ENCODE data around the gene GPHA2.

GPHA2 gene

DNA sequence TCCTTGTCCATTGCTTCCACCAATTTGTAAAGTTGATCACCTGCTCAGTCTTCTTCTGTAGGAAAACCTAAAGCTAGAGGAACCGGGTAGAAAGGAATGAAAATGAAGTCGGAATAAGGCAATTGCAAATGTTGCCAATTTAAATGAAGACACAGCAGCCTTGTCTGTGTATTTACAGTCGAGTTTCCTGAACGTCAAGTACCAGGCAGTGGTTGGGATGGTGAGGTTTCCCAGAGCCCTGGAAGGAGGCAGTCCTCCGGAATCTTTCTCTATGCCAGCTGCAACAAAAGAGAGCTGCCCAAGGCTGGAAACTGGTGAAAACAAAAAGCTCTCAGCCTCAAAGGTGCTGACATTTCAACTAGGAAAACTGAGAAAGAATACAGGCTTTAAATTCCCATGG is 18.5 kb upstream of the GPHA2 start:
- Histone ChIP-seq H3K27me3 (ENCODE audit: control insufficient read depth, insufficient read depth, low read length) (no peaks in the 10 kb centered on the region), H3K9me3 (ENCODE audit: control insufficient read depth, low read depth, low read length) (no peaks in the 10 kb centered on the region), H3K4me1 (ENCODE audit: control insufficient read depth, low read depth, low read length) (no peaks in the 10 kb centered on the region), H3K36me3 (ENCODE audit: control insufficient read depth, low read depth, low read length) (no peaks in the 10 kb centered on the region), H3K9ac (ENCODE audit: low read length) (no peak overlapping the region), H3K4me3 (ENCODE audit: low read length) (no peak overlapping the region), H3K27ac (ENCODE audit: low read length) (no peak overlapping the region)

DNA sequence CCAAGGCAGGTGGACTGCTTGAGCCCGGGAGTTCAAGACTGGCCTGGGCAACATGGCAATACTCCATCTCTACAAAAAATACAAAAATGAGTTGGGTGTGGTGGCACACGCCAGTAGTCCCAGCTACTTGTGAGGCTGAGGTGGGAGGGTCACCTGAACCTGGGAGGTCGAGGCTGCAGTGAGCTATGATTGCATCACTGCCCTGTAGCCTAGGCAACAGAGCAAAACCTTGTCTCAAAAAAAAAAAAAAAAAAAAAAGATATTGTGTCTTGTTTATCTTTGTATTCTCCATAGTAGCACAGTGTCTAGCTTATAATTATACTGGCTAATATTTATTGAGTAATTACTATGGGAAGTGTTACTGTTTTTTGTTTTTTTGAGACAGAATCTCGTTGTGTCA is 15.8 kb upstream of the GPHA2 start:
- H3K4me1 ChIP-seq (ENCODE audit: control insufficient read depth, low read depth, low read length) = no peaks in the 10 kb centered on the region
- no peak overlapping the region for H3K9ac ChIP-seq (ENCODE audit: low read length)
- H3K4me3 ChIP-seq (ENCODE audit: low read length) = no peak overlapping the region
- H3K27me3 ChIP-seq (ENCODE audit: control insufficient read depth, insufficient read depth, low read length) = no peaks in the 10 kb centered on the region
- no peaks in the 10 kb centered on the region for H3K36me3 ChIP-seq (ENCODE audit: control insufficient read depth, low read depth, low read length)
- H3K27ac ChIP-seq (ENCODE audit: low read length) = no peak overlapping the region
- H3K9me3 ChIP-seq (ENCODE audit: control insufficient read depth, low read depth, low read length) = no peaks in the 10 kb centered on the region

DNA sequence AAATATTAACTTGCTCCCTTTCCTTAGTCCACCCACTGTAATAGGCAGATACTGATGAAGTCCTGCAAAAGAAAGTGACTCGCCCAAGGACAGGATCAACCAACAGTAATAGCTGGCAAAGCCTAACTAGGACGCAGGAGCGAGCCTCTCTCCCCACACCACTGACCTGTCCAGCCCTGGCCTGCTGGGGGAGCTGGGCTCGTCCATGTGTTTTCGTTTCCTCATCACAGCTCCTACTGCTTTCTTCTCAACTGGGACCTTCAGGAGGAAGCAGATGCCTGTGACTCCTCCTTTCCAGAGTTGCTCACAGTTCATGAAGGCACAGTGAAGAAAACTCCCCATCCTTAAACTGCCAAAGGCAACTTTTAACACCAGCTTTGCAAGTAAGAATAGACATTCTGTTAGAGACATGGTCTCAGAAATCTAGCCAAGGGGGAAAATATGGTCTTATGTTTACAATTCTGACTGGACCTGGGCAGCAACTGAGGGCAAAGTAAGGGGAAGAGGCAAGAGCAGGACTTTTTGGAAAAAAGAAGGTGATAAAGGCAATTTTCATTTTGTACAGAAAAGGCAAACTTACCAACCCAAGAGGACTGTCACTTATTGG is 11.6 kb upstream of the GPHA2 start:
- Histone ChIP-seq H3K4me1 (ENCODE audit: control insufficient read depth, low read depth, low read length) (no peaks in the 10 kb centered on the region), H3K36me3 (ENCODE audit: control insufficient read depth, low read depth, low read length) (no peaks in the 10 kb centered on the region), H3K27ac (ENCODE audit: low read length) (no peak overlapping the region), H3K27me3 (ENCODE audit: control insufficient read depth, insufficient read depth, low read length) (no peaks in the 10 kb centered on the region), H3K9ac (ENCODE audit: low read length) (no peak overlapping the region), H3K4me3 (ENCODE audit: low read length) (no peak overlapping the region), H3K9me3 (ENCODE audit: control insufficient read depth, low read depth, low read length) (no peaks in the 10 kb centered on the region)

DNA sequence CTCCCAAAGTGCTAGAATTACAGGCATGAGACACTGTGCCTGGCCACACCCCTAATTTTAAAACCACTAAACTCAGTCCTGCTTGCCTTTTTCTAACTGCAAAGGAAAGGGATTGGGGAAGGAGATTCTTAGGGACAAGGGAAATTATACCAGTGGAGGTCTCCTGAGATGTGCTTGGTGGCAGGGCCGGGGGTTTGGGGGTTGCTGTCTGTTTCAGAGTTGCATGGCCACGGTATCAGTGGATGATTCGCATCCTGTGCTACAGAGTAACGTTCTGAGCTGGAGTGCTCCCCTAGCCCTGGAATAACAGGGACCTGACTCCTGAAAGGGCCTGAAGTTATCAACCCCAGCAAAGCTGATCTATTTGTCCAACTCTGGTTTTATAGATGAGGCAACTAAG is 846 bp upstream of the GPHA2 start:
- Histone ChIP-seq H3K27ac (ENCODE audit: low read length) (no peak overlapping the region), H3K36me3 (ENCODE audit: control insufficient read depth, low read depth, low read length) (no peaks in the 10 kb centered on the region), H3K27me3 (ENCODE audit: control insufficient read depth, insufficient read depth, low read length) (no peaks in the 10 kb centered on the region), H3K9me3 (ENCODE audit: control insufficient read depth, low read depth, low read length) (no peaks in the 10 kb centered on the region), H3K9ac (ENCODE audit: low read length) (no peak overlapping the region), H3K4me1 (ENCODE audit: control insufficient read depth, low read depth, low read length) (peaks cover 3% of the 10 kb centered on the region), H3K4me3 (ENCODE audit: low read length) (no peak overlapping the region)

DNA sequence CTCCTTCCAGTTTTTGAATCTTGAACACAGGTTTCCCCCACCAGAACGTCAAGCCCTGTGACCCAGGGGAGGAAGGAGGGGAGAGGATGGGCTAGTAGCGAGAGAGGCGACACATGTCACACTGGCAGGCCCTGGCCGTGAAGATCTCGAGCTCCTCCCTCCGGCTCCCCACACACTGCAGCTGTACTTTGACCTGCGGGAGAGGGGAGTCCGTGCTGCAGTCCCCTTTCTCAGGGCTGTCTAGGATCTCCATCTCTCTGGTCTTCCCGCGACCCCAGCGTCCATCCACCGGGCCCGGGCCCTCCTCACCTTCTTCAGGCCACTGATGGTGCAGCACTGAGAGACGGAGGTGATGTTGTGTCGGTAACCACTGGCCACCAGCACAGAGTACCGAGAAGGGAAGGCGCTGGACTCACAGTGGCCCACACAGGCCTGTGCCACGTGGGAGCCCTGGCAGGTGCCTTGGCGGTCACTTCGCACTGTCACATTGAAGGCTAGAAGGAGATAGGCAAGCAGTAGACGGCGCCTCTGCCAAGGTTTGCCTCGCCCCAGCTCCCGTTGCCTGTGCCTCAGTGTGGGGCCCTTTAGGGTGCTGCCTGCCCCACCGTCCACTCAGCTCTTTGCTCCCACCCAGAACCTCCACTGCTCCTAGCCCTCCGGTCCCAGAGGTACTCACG is 873 bp downstream of the GPHA2 start:
- H3K27me3 ChIP-seq (ENCODE audit: control insufficient read depth, insufficient read depth, low read length) = no peaks in the 10 kb centered on the region
- H3K4me3 ChIP-seq (ENCODE audit: low read length) = no peak overlapping the region
- H3K9me3 ChIP-seq (ENCODE audit: control insufficient read depth, low read depth, low read length) = no peaks in the 10 kb centered on the region
- H3K4me1 ChIP-seq (ENCODE audit: control insufficient read depth, low read depth, low read length) = peaks cover 3% of the 10 kb centered on the region
- H3K9ac ChIP-seq (ENCODE audit: low read length) = no peak overlapping the region
- no peaks in the 10 kb centered on the region for H3K36me3 ChIP-seq (ENCODE audit: control insufficient read depth, low read depth, low read length)
- H3K27ac ChIP-seq (ENCODE audit: low read length) = no peak overlapping the region

DNA sequence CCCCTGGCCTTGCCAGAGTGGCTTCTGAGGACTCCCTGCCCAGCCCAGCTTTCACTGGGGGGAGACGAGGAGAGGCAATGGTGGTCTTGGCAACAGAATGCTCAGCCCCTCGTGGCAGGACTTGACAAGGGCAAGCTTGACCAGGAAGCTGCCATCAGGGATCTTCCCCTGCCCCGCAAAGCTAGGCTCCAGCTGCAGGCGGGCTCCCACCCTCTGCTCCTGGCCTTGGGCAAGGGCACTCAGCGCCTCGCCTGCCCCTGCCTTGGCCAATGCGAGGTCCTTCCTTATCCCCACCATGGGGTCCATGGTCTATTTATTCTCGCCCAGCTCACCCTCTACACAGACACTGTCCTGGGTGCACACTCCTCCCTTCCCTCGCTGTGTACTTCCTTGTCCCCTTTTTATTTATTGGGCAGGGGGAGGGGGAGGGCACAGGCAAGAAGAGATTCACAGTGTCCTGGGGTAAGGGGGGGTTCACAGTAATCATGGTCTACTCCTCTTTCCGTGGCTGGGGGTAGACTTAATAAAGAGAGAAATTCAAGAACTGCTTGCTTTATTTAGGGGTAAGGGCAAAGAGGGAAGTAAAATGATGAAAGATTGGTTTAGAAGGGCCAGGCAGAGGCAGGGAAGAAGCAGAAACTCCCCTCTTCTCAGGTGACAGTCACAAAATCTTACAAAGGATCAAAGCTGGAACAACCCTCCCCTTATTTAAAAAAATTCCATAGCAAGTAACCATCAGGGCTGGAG is 1.6 kb downstream of the GPHA2 start:
- Histone ChIP-seq H3K27me3 (ENCODE audit: control insufficient read depth, insufficient read depth, low read length) (no peaks in the 10 kb centered on the region), H3K36me3 (ENCODE audit: control insufficient read depth, low read depth, low read length) (no peaks in the 10 kb centered on the region), H3K4me1 (ENCODE audit: control insufficient read depth, low read depth, low read length) (peaks cover 3% of the 10 kb centered on the region), H3K9ac (ENCODE audit: low read length) (no peak overlapping the region), H3K4me3 (ENCODE audit: low read length) (no peak overlapping the region), H3K9me3 (ENCODE audit: control insufficient read depth, low read depth, low read length) (no peaks in the 10 kb centered on the region), H3K27ac (ENCODE audit: low read length) (no peak overlapping the region)

DNA sequence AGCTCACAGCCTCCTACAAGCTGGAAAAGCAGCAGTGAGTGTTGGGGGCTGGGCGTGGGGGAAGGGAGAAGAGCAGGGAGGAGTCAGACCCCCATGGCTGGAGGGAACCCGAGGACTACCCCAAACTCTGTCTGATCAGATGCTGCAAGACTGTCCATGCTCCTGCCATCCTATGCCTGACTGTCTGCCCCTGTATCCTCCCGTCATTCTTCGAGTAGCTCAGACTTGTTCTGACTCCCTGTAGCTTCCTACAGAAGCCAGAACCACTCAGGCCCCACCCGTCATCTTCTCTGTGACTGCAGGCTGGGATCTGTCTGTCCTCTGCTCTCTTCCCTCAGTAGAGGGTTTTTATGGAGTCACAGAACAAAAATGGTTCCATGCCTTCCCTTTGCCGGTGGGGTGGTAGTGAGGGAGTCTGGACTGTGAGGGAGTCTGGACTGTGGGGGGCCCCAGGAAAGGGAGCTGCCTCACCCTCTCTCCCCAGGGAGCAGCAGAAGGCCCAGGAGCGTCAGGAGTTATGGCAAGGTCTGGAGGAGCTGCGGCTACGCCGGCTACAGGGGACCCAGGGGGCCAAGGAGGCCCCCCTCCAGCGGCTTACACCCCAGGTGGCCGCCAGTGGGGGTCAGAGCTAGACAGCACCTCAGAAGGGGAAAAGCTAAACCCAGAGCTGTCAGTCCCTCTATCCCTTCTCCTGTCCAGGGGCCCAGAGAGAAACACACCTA is 2.3 kb downstream of the GPHA2 start:
- Histone ChIP-seq H3K4me3 (ENCODE audit: low read length) (no peak overlapping the region), H3K4me1 (ENCODE audit: control insufficient read depth, low read depth, low read length) (peaks cover 3% of the 10 kb centered on the region), H3K27ac (ENCODE audit: low read length) (no peak overlapping the region), H3K9ac (ENCODE audit: low read length) (no peak overlapping the region), H3K9me3 (ENCODE audit: control insufficient read depth, low read depth, low read length) (no peaks in the 10 kb centered on the region), H3K36me3 (ENCODE audit: control insufficient read depth, low read depth, low read length) (no peaks in the 10 kb centered on the region), H3K27me3 (ENCODE audit: control insufficient read depth, insufficient read depth, low read length) (no peaks in the 10 kb centered on the region)

DNA sequence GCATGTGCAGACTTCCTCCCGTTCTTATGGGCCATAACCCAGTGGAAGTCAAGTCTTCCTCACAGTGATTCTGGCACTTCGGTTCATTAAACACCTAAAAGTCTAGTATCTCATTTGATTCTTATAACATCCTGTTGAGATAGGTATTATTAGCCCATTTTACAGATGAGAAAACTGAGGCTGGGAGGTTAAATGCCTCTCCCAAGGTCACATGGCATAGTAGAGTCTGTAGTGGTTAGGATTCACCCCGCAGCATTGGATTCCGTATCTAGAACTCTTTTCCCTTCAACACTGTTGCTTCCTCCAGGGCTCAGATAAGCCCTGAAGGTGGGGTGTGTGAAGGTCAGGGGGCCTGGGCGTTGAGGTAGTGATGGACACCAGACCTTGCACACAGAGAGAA is 3.4 kb downstream of the GPHA2 start:
- H3K36me3 ChIP-seq (ENCODE audit: control insufficient read depth, low read depth, low read length) = no peaks in the 10 kb centered on the region
- H3K9me3 ChIP-seq (ENCODE audit: control insufficient read depth, low read depth, low read length) = no peaks in the 10 kb centered on the region
- H3K4me3 ChIP-seq (ENCODE audit: low read length) = no peak overlapping the region
- no peaks in the 10 kb centered on the region for H3K27me3 ChIP-seq (ENCODE audit: control insufficient read depth, insufficient read depth, low read length)
- no peak overlapping the region for H3K9ac ChIP-seq (ENCODE audit: low read length)
- H3K4me1 ChIP-seq (ENCODE audit: control insufficient read depth, low read depth, low read length) = peaks cover 3% of the 10 kb centered on the region
- H3K27ac ChIP-seq (ENCODE audit: low read length) = no peak overlapping the region

DNA sequence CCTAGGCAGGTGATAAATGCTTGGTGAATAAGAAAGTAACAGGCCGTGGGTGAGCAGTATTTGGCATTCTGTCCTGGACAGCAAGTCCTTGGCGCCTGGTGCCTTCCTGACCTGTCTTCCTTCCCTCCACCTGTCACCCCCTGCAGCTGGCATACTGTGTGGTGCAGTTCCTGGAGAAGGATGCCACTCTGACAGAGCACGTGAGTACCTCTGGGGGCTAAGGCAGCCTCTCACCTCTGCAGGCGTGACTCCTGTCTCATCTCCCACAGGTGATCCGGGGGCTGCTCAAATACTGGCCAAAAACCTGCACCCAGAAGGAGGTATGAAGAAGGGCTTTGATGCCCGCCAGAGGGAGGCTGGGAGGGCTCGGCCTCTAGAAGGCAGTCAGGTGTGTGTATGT is 4.4 kb downstream of the GPHA2 start:
- peaks cover 3% of the 10 kb centered on the region for H3K4me1 ChIP-seq (ENCODE audit: control insufficient read depth, low read depth, low read length)
- no peak overlapping the region for H3K4me3 ChIP-seq (ENCODE audit: low read length)
- H3K27ac ChIP-seq (ENCODE audit: low read length) = no peak overlapping the region
- no peaks in the 10 kb centered on the region for H3K36me3 ChIP-seq (ENCODE audit: control insufficient read depth, low read depth, low read length)
- H3K9me3 ChIP-seq (ENCODE audit: control insufficient read depth, low read depth, low read length) = no peaks in the 10 kb centered on the region
- no peaks in the 10 kb centered on the region for H3K27me3 ChIP-seq (ENCODE audit: control insufficient read depth, insufficient read depth, low read length)
- no peak overlapping the region for H3K9ac ChIP-seq (ENCODE audit: low read length)

DNA sequence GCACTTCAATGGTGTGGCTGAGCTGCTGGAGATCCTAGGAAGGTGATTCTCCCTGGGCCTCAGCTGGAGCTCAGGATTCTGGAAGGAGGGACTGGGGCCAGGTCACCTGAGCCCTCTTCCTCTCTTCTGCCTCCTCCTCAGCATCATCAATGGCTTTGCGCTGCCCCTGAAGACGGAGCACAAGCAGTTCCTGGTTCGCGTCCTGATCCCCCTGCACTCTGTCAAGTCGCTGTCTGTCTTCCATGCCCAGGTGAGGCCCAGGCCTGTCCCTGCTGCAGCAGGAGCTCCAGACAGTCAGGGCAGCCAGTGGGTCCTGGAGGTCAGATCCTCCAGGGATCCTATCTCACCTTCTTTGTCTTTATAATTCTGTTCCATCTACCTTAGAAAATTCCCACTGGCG is 5.4 kb downstream of the GPHA2 start:
- no peak overlapping the region for H3K9ac ChIP-seq (ENCODE audit: low read length)
- no peaks in the 10 kb centered on the region for H3K36me3 ChIP-seq (ENCODE audit: control insufficient read depth, low read depth, low read length)
- peaks cover 1% of the 10 kb centered on the region for H3K27me3 ChIP-seq (ENCODE audit: control insufficient read depth, insufficient read depth, low read length)
- H3K4me3 ChIP-seq (ENCODE audit: low read length) = no peak overlapping the region
- no peaks in the 10 kb centered on the region for H3K9me3 ChIP-seq (ENCODE audit: control insufficient read depth, low read depth, low read length)
- no peak overlapping the region for H3K27ac ChIP-seq (ENCODE audit: low read length)
- H3K4me1 ChIP-seq (ENCODE audit: control insufficient read depth, low read depth, low read length) = peaks cover under 1% of the 10 kb centered on the region

DNA sequence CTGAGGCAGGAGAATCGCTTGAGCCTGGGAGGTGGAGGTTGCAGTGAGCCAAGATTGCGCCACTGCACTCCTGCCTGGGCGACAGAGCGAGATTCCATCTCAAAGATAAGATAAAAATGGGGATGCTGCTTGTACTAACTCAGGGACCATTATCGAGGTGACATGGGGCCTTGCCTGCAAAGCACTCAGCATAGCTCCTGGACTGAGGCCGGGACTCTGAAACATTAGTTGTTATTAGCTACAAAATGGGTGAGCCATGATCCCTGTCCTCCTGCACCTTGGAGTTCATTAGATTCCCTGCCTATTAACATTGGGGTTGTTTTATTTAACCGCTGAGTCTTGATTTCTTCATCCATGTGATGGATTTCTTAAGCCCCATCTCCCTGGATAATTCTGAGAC is 6.1 kb downstream of the GPHA2 start:
- Histone ChIP-seq H3K9ac (ENCODE audit: low read length) (no peak overlapping the region), H3K4me1 (ENCODE audit: control insufficient read depth, low read depth, low read length) (peaks cover 3% of the 10 kb centered on the region), H3K4me3 (ENCODE audit: low read length) (no peak overlapping the region), H3K27me3 (ENCODE audit: control insufficient read depth, insufficient read depth, low read length) (peaks cover 4% of the 10 kb centered on the region), H3K36me3 (ENCODE audit: control insufficient read depth, low read depth, low read length) (no peaks in the 10 kb centered on the region), H3K9me3 (ENCODE audit: control insufficient read depth, low read depth, low read length) (no peaks in the 10 kb centered on the region), H3K27ac (ENCODE audit: low read length) (no peak overlapping the region)

Measured in iPS-18a (cell line).